NCI-H146 (cell line): ENCODE results near the gene CATSPERB.
"Not testable (repeated sequence)": the region's sequence is repeated elsewhere in the genome, so short reads cannot be mapped to it uniquely, and the experiment has no call there.

ENCODE experiments used
- DNase-seq: peaks from one replicate; lab custom pipeline; 2025; lab: John Stamatoyannopoulos, UW

CATSPERB gene

GRCh38 chr14:91731986-91732385 is at the start of gene CATSPERB:
Gene CATSPERB (minus strand): TSS chr14:91732086. CDS start chr14:91729479, 2,607 bp downstream.
- DNase-seq: no peak

GRCh38 chr14:91780452-91780851 is 48.6 kb upstream of the CATSPERB start:
- DNase-seq: no peak

- no peak for DNase-seq
These were observed 46.3 kb upstream of the CATSPERB start for GRCh38 chr14:91778217-91778616.

GRCh38 chr14:91774140-91775096 is 42.5 kb upstream of the CATSPERB start:
- DNase-seq: no peak

- no peak for DNase-seq
These were observed 38.3 kb upstream of the CATSPERB start for GRCh38 chr14:91770185-91770584.

GRCh38 chr14:91755570-91756295 is 23.8 kb upstream of the CATSPERB start:
- DNase-seq: no peak

GRCh38 chr14:91754819-91755218 is 22.9 kb upstream of the CATSPERB start:
- no peak for DNase-seq

GRCh38 chr14:91754185-91754584 is 22.3 kb upstream of the CATSPERB start:
- DNase-seq: no peak

- DNase-seq: no peak
These were observed 21.7 kb upstream of the CATSPERB start for GRCh38 chr14:91753501-91754128.

GRCh38 chr14:91752961-91753360 is 21.1 kb upstream of the CATSPERB start:
- DNase-seq: no peak

- DNase-seq: no peak
These were observed 19.8 kb upstream of the CATSPERB start for GRCh38 chr14:91751719-91752118.

GRCh38 chr14:91750634-91751198 is 18.8 kb upstream of the CATSPERB start:
- no peak for DNase-seq

GRCh38 chr14:91749868-91750267 is 18.0 kb upstream of the CATSPERB start:
- DNase-seq: no peak

- DNase-seq: no peak
These were observed 16.2 kb upstream of the CATSPERB start for GRCh38 chr14:91748049-91748448.

- DNase-seq: no peak
These were observed 13.5 kb upstream of the CATSPERB start for GRCh38 chr14:91745344-91745743.

- DNase-seq: no peak
These were observed 12.2 kb upstream of the CATSPERB start for GRCh38 chr14:91744068-91744480.

- DNase-seq: no peak
These were observed 11.4 kb upstream of the CATSPERB start for GRCh38 chr14:91743305-91743653.

- no peak for DNase-seq
These were observed 10.9 kb upstream of the CATSPERB start for GRCh38 chr14:91742621-91743304.

- DNase-seq: not testable (repeated sequence)
These were observed 8.0 kb upstream of the CATSPERB start for GRCh38 chr14:91739867-91740266.

- DNase-seq: no peak
These were observed 5.7 kb upstream of the CATSPERB start for GRCh38 chr14:91737619-91738018.

GRCh38 chr14:91732859-91733477 is 1.1 kb upstream of the CATSPERB start:
- no peak for DNase-seq
